ENCODE measurements around the gene MCRIP1. TPM values are rescaled to one million over a fixed set of nuclear protein-coding genes. Genes with fewer than 3 reads are reported as not detected.

The MCRIP1 gene
- total and polyA plus RNA-seq, 2 donors (not counting 1 experiment from before 2014, with no cell fraction given): 69.7 to 84.0 TPM

- H3K27me3 Mint-ChIP-seq: peaks cover 12% of the 10 kb centered on the region
- ChIA-PET POLR2A (no interaction called here), CTCF (no interaction called here)
- no peak for DNase-seq
- WGBS (ENCODE audit: insufficient coverage): 90% methylated on average over 39 of the region's 42 CpGs
- no peaks in the 10 kb centered on the region for H4K20me1 ChIP-seq (ENCODE audit: control insufficient read depth, insufficient read depth, low read length, poor library complexity, severe bottlenecking)
- no peak overlapping the region for H3K9ac ChIP-seq (ENCODE audit: low read length)
- H3K4me1 Mint-ChIP-seq: no peaks in the 10 kb centered on the region
- TF ChIP-seq EZH2 (IDR thresholded peaks at IDR 0.05; ENCODE audit: borderline replicate concordance, insufficient read depth, low read depth, low read length, poor library complexity, severe bottlenecking): no peak
- no peak for TF ChIP-seq CTCF (IDR thresholded peaks at IDR 0.05)
- no peak overlapping the region for H3K4me3 ChIP-seq (ENCODE audit: control extremely low read depth in 1 of 5, extremely low read depth in 1 of 5, insufficient read depth in 1 of 5, low read depth in 2 of 5, low read length in 4 of 5)
- H3K79me2 ChIP-seq (ENCODE audit: control insufficient read depth, insufficient read depth, low read length): no peaks in the 10 kb centered on the region
- H2AFZ ChIP-seq (ENCODE audit: insufficient read depth, low read depth, low read length, poor library complexity, severe bottlenecking): no peak overlapping the region
- H3K36me3 ChIP-seq (replicated peaks in 1 of 2; ENCODE audit: control extremely low read depth in 1 of 2, control insufficient read depth in 1 of 2, extremely low read depth in 1 of 2, insufficient read depth in 2 of 2, low read length in 1 of 2): no peaks in the 10 kb centered on the region
- intact Hi-C loops (cut with micrococcal nuclease): no loop called here
- H3K27me3 ChIP-seq (replicated peaks in 1 of 4; ENCODE audit: control extremely low read depth in 1 of 4, control insufficient read depth in 3 of 4, insufficient read depth in 4 of 4, low read length in 3 of 4): peaks cover 0 to 16% (median under 1%) of the 10 kb centered on the region in 4 experiments
- no peak overlapping the region for H3K27ac Mint-ChIP-seq
- no peak overlapping the region for H3K27ac ChIP-seq (ENCODE audit: low read length in 2 of 2)
- no peak overlapping the region for H3K4me2 ChIP-seq (replicated peaks; ENCODE audit: low read depth, low read length, poor library complexity, severe bottlenecking)
- no peak overlapping the region for H3K4me3 Mint-ChIP-seq
- H3K4me1 ChIP-seq (ENCODE audit: control insufficient read depth in 2 of 2, insufficient read depth in 2 of 2, low read length in 2 of 2): no peaks in the 10 kb centered on the region
- no peak for ATAC-seq (ENCODE audit: low read depth)
- H3K9me3 Mint-ChIP-seq (ENCODE audit: insufficient read depth): no peaks in the 10 kb centered on the region
- peaks cover 0 to 3% (median 0%) of the 10 kb centered on the region in 3 donors for H3K9me3 ChIP-seq (ENCODE audit: control extremely low read depth in 1 of 3, control insufficient read depth in 2 of 3, insufficient read depth in 1 of 3, low read length in 2 of 3)
These were observed 22.0 kb downstream of the MCRIP1 start for GRCh38 chr17:81810892-81811704.

GRCh38 chr17:81810476-81810875 is 22.6 kb downstream of the MCRIP1 start:
- H3K27me3 Mint-ChIP-seq: peaks cover 11% of the 10 kb centered on the region
- Histone ChIP-seq H3K36me3 (replicated peaks in 1 of 2; ENCODE audit: control extremely low read depth in 1 of 2, control insufficient read depth in 1 of 2, extremely low read depth in 1 of 2, insufficient read depth in 2 of 2, low read length in 1 of 2) (no peaks in the 10 kb centered on the region), H3K27me3 (replicated peaks in 1 of 4; ENCODE audit: control extremely low read depth in 1 of 4, control insufficient read depth in 3 of 4, insufficient read depth in 4 of 4, low read length in 3 of 4) (peaks cover 0 to 22% (median 3%) of the 10 kb centered on the region in 4 experiments), H2AFZ (ENCODE audit: insufficient read depth, low read depth, low read length, poor library complexity, severe bottlenecking) (no peak overlapping the region), H3K4me2 (replicated peaks; ENCODE audit: low read depth, low read length, poor library complexity, severe bottlenecking) (no peak overlapping the region), H3K9me3 (ENCODE audit: control extremely low read depth in 1 of 3, control insufficient read depth in 2 of 3, insufficient read depth in 1 of 3, low read length in 2 of 3) (peaks cover 0 to 3% (median 0%) of the 10 kb centered on the region in 3 donors), H3K4me1 (ENCODE audit: control insufficient read depth in 2 of 2, insufficient read depth in 2 of 2, low read length in 2 of 2) (no peaks in the 10 kb centered on the region), H3K79me2 (ENCODE audit: control insufficient read depth, insufficient read depth, low read length) (no peaks in the 10 kb centered on the region), H3K9ac (ENCODE audit: low read length) (no peak overlapping the region), H3K27ac (ENCODE audit: low read length in 2 of 2) (no peak overlapping the region), H3K4me3 (ENCODE audit: control extremely low read depth in 1 of 5, extremely low read depth in 1 of 5, insufficient read depth in 1 of 5, low read depth in 2 of 5, low read length in 4 of 5) (no peak overlapping the region), H4K20me1 (ENCODE audit: control insufficient read depth, insufficient read depth, low read length, poor library complexity, severe bottlenecking) (no peaks in the 10 kb centered on the region)
- ATAC-seq (ENCODE audit: low read depth) (no peak), DNase-seq (no peak)
- no peak overlapping the region for H3K27ac Mint-ChIP-seq
- no peaks in the 10 kb centered on the region for H3K4me1 Mint-ChIP-seq
- ChIA-PET CTCF (no interaction called here), POLR2A (no interaction called here)
- WGBS (ENCODE audit: insufficient coverage): 97% methylated on average over 3 of the region's 8 CpGs
- no peak overlapping the region for H3K4me3 Mint-ChIP-seq
- H3K9me3 Mint-ChIP-seq (ENCODE audit: insufficient read depth): no peaks in the 10 kb centered on the region
- TF ChIP-seq CTCF (IDR thresholded peaks at IDR 0.05): no peak
- TF ChIP-seq EZH2 (IDR thresholded peaks at IDR 0.05; ENCODE audit: borderline replicate concordance, insufficient read depth, low read depth, low read length, poor library complexity, severe bottlenecking): no peak
- intact Hi-C loops (cut with micrococcal nuclease): no loop called here

All from B cell (primary cell).